SU-DHL-6 (cell line): ENCODE data around the gene MRPL36.

Source experiments
- H2AFZ ChIP-seq: fragments of 200-600 bp; sonication (generic); 2 replicates; pipeline ENCODE4 v1.6.1; 2014; ENCODE audit warnings: low read depth, mild to moderate bottlenecking, moderate library complexity, mixed read lengths, antibody characterized with exemption, low read length; ENCODE audit not compliant: severe bottlenecking
- H3F3A ChIP-seq: fragments of 200-600 bp; shearing (Covaris generic); 2 replicates; pipeline ENCODE4 v1.6.0; 2016; ENCODE audit warnings: antibody characterized with exemption, mild to moderate bottlenecking; ENCODE audit not compliant: insufficient read depth
- H3K27ac ChIP-seq: fragments of 200-600 bp; sonication (generic); 2 replicates; pipeline ENCODE4 v1.5.1; 2016; ENCODE audit warnings: low read depth, mild to moderate bottlenecking, low read length, moderate library complexity, mixed read lengths
- H3K27me3 ChIP-seq: fragments of 200-600 bp; sonication (generic), shearing (Covaris generic); 2 replicates; pipeline ENCODE4 v1.6.0; 2014; ENCODE audit warnings: mild to moderate bottlenecking, low read length
- H3K36me3 ChIP-seq: fragments of 200-600 bp; sonication (generic); 2 replicates; pipeline ENCODE4 v1.6.1; 2014; ENCODE audit warnings: mild to moderate bottlenecking, low read length, mixed read lengths
- H3K4me2 ChIP-seq: fragments of 300-600, 200-600 bp; shearing (Covaris generic), sonication (generic); 2 replicates; pipeline ENCODE4 v1.6.0; 2014; ENCODE audit warnings: low read length, low read depth, mild to moderate bottlenecking; ENCODE audit not compliant: poor library complexity, severe bottlenecking
- H3K4me3 ChIP-seq: fragments of 200-600 bp; sonication (generic); 2 replicates; pipeline ENCODE4 v1.5.1; 2014; ENCODE audit warnings: antibody characterized with exemption, low read length, mild to moderate bottlenecking, mixed read lengths; ENCODE audit not compliant: insufficient read depth, poor library complexity, severe bottlenecking
- H3K79me2 ChIP-seq: fragments of 200-600 bp; sonication (generic); 2 replicates; pipeline ENCODE4 v1.6.1; 2014; ENCODE audit warnings: mild to moderate bottlenecking, low read length, moderate library complexity; ENCODE audit not compliant: insufficient read depth
- H3K9ac ChIP-seq: fragments of 200-600 bp; sonication (generic); 2 replicates; pipeline ENCODE4 v1.7.0; 2014; ENCODE audit warnings: mild to moderate bottlenecking, low read length
- H3K9me2 ChIP-seq: fragments of 200-600 bp; sonication (generic); replicated peaks from 2 replicates; pipeline ENCODE4 v1.6.1; 2014; ENCODE audit warnings: low read length; ENCODE audit not compliant: insufficient read depth
- H3K9me3 ChIP-seq: fragments of 200-600 bp; sonication (generic); 2 replicates; pipeline ENCODE4 v1.6.1; 2014; ENCODE audit warnings: low read length, mixed read lengths; ENCODE audit not compliant: insufficient read depth
- H4K20me1 ChIP-seq: fragments of 200-600 bp; sonication (generic); 2 replicates; pipeline ENCODE4 v1.6.1; 2014; ENCODE audit warnings: low read depth, mild to moderate bottlenecking, antibody characterized with exemption, low read length, moderate library complexity, mixed read lengths
- CTCF ChIP-seq: fragments of 200-600 bp; sonication (generic); IDR thresholded peaks from one replicate; pipeline ENCODE4 v1.5.1; 2017; ENCODE audit warnings: antibody characterized with exemption, mild to moderate bottlenecking, low read length, moderate library complexity; ENCODE audit not compliant: insufficient read depth, poor library complexity, severe bottlenecking
- EZH2phosphoT487 ChIP-seq: fragments of 200-600 bp; sonication (generic), shearing (Covaris generic); conservative IDR thresholded peaks from 2 replicates; pipeline ENCODE4 v1.6.1; 2018; ENCODE audit warnings: mild to moderate bottlenecking, antibody characterized with exemption, low read length, moderate library complexity, mixed read lengths

The MRPL36 gene

GRCh38 chr5:1751026-1751863 lies 48.4 kb downstream of the MRPL36 start:
- Histone ChIP-seq H2AFZ (no peak overlapping the region), H3K9ac (no peak overlapping the region), H3K27ac (no peak overlapping the region), H3K9me3 (no peaks in the 10 kb centered on the region), H3K9me2 (no peaks in the 10 kb centered on the region), H3K79me2 (no peaks in the 10 kb centered on the region), H4K20me1 (no peaks in the 10 kb centered on the region), H3K4me3 (no peak overlapping the region), H3K36me3 (no peaks in the 10 kb centered on the region), H3K27me3 (no peaks in the 10 kb centered on the region), H3K4me2 (no peak overlapping the region), H3F3A (no peaks in the 10 kb centered on the region)
- TF ChIP-seq EZH2phosphoT487 = no peak
- TF ChIP-seq CTCF = no peak

GRCh38 chr5:1750469-1750868 lies 49.2 kb downstream of the MRPL36 start:
- no peaks in the 10 kb centered on the region for H3K9me3 ChIP-seq
- no peaks in the 10 kb centered on the region for H4K20me1 ChIP-seq
- TF ChIP-seq EZH2phosphoT487 (no peak), CTCF (no peak)
- no peaks in the 10 kb centered on the region for H3K79me2 ChIP-seq
- no peak overlapping the region for H3K27ac ChIP-seq
- H3F3A ChIP-seq = no peaks in the 10 kb centered on the region
- H3K4me3 ChIP-seq = no peak overlapping the region
- H3K4me2 ChIP-seq = no peak overlapping the region
- H3K9me2 ChIP-seq = no peaks in the 10 kb centered on the region
- H3K9ac ChIP-seq = no peak overlapping the region
- H2AFZ ChIP-seq = no peak overlapping the region
- H3K36me3 ChIP-seq = no peaks in the 10 kb centered on the region
- no peaks in the 10 kb centered on the region for H3K27me3 ChIP-seq

- H3K27me3 ChIP-seq = no peaks in the 10 kb centered on the region
These were observed 50.1 kb downstream of the MRPL36 start for GRCh38 chr5:1749346-1750124.

More at GRCh38 chr5:1749346-1750124, 50.1 kb downstream of the MRPL36 start:
- no peak overlapping the region for H3K4me2 ChIP-seq
- no peak overlapping the region for H3K27ac ChIP-seq
- H3K36me3 ChIP-seq = no peaks in the 10 kb centered on the region
- H3K9me3 ChIP-seq = no peaks in the 10 kb centered on the region
- no peak overlapping the region for H2AFZ ChIP-seq
- H3F3A ChIP-seq = no peaks in the 10 kb centered on the region
- no peaks in the 10 kb centered on the region for H4K20me1 ChIP-seq
- no peak overlapping the region for H3K4me3 ChIP-seq
- no peaks in the 10 kb centered on the region for H3K79me2 ChIP-seq
- H3K9me2 ChIP-seq = no peaks in the 10 kb centered on the region
- TF ChIP-seq EZH2phosphoT487 (no peak), CTCF (no peak)
- H3K9ac ChIP-seq = no peak overlapping the region
